TTC549 (cell line): ENCODE data around the gene OR6B1.
"Not testable (repeated sequence)": the region's sequence is repeated elsewhere in the genome, so short reads cannot be mapped to it uniquely, and the experiment has no call there.

Source experiments
- FAIRE-seq: peaks from 2 replicates; lab custom pipeline; 2012; peaks lifted over from hg19 to GRCh38; lab: Jason Lieb, UNC

Gene OR6B1

DNA sequence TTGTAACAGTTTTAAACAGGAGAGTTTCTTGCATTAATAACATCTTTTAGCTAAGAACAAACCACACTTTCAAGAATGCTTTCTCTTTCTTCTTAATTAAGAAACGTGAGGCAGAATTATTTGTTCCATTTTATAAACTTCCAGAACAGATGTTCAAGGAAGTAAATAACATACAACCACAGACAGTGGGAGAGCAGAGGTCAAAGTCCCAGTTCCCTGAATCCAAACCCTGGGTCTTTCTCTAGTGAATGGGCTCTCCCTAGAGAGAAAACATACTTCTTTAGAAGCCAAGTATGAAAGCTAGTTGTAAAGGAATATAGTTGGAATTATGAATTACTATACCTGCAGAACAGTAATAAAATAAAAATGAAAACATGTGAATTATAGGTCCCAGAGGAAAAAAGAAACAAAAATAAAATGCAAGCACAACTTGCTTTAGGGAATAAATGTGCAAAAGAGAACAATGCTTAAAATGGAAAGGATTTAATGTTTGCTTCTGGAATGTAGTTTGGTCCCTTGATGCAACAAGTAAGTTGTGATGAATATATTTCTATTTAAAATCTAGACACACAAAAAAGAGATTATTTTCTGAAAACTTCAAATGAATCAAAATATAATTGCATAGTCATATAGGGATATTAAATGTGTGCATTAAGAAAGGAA, 6.0 kb downstream of the OR6B1 start:
- no peak for FAIRE-seq

GRCh38 chr7:144006692-144007042, 6.5 kb downstream of the OR6B1 start:
- FAIRE-seq, result no peak

GRCh38 chr7:144009361-144009760, 9.2 kb downstream of the OR6B1 start:
- no peak for FAIRE-seq

GRCh38 chr7:144010061-144010460, 9.9 kb downstream of the OR6B1 start:
- not testable (repeated sequence) for FAIRE-seq

DNA sequence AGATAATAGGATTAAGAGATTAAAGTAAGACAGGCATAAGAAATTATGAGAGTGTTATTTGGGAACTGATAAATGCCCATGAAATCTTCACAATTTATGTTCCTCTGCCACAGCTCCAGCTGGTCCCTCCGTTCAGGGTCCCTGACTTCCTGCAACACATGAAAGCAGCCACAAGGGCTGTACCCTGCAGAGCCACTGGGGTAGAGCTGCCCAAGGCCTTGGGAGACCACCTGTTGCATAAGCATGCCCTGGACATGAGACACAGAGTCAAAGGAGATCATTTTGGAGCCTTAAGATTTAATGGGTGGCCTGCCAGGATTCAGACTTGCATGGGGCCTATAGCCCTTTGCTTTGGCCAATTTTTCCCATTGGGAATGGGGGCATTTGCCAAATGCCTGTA, 10.7 kb downstream of the OR6B1 start:
- not testable (repeated sequence) for FAIRE-seq

GRCh38 chr7:144011458-144012230, 11.5 kb downstream of the OR6B1 start:
- FAIRE-seq, result no peak

GRCh38 chr7:144018065-144018464, 17.9 kb downstream of the OR6B1 start:
- FAIRE-seq, result no peak

DNA sequence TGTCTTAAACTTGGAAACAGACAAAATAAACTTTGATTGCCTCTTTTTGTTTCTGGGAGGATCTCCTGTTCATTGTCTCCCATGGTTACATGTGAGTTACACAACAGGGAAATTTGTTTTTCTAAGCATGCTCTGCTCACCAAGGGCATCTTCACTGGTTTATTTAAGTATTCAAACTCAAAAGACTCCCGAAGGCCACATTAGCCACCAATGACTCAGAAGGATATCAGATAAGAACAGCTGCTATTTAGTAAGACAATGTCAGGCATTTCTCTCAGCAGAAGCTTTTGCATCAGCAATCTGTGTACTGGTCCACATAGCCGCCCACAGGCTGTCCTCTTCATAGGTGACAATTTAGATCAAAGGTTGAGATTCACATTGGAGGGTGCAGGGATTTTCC, 19.3 kb downstream of the OR6B1 start:
- FAIRE-seq, result no peak

- FAIRE-seq, result no peak
Observed at GRCh38 chr7:144020340-144020739, 20.2 kb downstream of the OR6B1 start.

- FAIRE-seq, result no peak
Observed at GRCh38 chr7:144022169-144022568, 22.0 kb downstream of the OR6B1 start.

- no peak for FAIRE-seq
Observed at GRCh38 chr7:144023171-144023827, 23.2 kb downstream of the OR6B1 start.

DNA sequence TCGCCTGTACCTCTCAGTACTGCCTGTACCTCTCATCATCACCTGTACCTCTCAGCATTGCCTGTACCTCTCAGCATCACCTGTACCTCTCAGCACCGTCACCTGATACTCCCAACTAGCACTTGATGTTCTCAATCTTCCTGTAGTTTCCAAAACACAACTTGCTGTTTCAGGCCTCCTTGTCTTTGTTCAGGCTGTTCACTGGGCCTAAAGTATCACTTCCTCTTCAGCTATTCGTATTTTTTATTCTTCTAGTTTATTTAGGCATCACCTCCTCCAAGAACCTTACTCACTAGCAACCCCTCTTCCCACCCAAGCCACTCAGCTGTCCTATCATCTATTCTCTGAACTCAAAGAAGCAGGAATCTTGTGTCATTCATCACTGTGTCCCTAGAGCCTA, 24.1 kb downstream of the OR6B1 start:
- no peak for FAIRE-seq

GRCh38 chr7:144026203-144026883, 26.2 kb downstream of the OR6B1 start:
- FAIRE-seq, result no peak

- FAIRE-seq, result peak; percentile 43
Observed at GRCh38 chr7:144027070-144027469, 26.9 kb downstream of the OR6B1 start.

GRCh38 chr7:144027974-144028373, 27.9 kb downstream of the OR6B1 start:
- FAIRE-seq, result no peak

- FAIRE-seq, result no peak
Observed at GRCh38 chr7:144028547-144028946, 28.4 kb downstream of the OR6B1 start.

DNA sequence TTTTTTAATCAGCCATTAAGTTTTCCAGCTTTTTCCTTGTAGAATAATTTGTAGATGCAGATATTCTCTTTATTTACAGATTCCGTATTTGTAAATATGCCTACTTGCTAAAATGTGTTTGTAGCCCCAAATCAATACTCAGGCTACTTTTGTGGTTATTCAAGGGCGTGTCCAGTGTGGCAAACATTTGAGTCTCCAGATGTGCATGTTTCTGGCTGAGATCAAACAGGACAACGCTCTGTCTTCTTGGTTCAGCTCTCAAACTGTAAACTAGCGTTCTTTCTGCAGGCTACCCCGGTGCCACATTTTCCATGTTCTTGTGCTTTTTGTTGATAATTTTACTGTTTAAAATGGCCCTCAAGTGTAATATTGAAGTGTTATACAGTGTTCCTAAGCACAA, 32.4 kb downstream of the OR6B1 start:
- no peak for FAIRE-seq

DNA sequence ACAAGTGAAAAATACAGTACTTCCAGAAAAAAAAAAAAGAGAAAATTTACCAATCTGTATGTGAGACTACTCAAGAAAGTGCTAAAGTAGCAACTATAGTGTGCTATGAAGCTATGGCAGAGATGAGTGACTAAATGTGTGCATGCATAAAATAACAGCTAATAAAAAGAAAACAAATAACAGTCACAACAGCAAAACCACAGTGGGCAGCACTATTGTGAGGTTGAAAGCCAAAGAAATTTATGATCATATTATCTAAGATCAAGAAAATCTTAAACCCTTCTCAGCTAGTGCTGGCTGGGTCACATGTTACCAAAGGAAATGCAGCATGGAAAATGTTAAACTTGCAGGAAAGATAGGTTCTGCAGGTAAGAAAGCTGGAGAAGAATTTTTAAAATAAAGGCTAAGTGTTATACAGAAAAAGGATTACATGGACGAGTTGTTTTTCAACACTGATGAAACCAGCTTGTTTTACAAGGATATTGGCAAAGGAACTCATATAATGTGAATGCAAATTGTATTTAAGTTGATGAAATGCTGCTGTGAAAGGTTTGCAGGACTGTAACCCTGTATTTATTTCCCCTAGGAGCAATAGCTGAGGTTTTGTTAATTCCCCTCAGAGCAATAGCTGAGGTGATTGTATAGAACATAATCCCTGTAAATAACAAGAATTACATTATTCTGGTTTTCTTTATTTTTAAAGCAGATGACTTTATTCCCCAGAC, 33.0 kb downstream of the OR6B1 start:
- FAIRE-seq, result no peak

DNA sequence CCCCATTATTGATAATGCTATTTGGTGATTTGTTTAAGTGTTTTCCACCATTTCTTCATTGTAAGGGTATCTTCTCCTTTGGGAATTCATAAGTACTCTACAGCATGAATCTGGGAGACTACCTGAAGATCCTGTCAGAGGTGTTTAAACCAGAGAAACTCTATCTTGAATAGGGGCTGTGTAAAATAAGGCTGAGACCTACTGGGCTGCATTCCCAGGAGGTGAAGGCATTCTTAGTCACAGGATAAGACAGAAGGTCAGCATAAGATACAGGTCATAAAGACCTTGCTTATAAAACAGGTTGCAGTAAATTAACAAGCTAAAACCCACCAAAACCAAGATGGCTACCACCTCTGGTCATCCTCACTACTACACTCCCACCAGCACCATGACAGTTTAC, 35.3 kb downstream of the OR6B1 start:
- FAIRE-seq, result no peak

DNA sequence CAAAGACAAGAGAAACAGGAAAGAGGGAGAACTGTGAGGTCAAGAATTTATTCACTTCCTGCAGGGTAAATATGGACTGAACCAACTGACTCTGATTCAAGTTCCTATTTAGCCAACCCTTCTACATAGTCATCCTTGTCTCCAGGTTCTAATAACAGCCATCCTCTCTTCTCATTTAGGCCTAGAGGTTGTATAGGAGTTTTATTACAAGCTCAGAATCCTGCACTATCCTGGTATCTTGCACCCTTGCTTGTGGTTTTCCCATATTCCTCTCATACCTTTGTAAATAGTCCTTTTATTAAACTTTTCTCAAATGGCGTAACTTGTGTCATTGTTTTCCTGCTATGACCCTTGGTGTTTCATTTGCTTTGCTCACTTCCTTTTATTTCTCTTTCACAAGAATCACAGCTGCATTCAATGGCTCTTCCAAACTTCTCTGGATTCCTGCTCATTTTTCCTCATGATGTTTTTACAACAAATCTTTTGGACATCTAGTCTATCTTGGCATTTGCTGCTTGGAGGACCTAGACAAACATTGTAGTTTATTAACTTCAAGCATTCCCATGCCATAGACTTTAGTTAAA, 36.3 kb downstream of the OR6B1 start:
- FAIRE-seq, result no peak

- FAIRE-seq, result no peak
Observed at GRCh38 chr7:144037414-144038035, 37.4 kb downstream of the OR6B1 start.
